HG03378 (cell line): ENCODE results near the gene CEP85L.

Experiments
- ATAC-seq: cut with Tn5 transposase; IDR thresholded peaks from one replicate; pipeline ENCODE4 v1.9.1; 2021; ENCODE audit warnings: mild to moderate bottlenecking, moderate library complexity; ENCODE audit not compliant: unreplicated experiment

Gene CEP85L

DNA sequence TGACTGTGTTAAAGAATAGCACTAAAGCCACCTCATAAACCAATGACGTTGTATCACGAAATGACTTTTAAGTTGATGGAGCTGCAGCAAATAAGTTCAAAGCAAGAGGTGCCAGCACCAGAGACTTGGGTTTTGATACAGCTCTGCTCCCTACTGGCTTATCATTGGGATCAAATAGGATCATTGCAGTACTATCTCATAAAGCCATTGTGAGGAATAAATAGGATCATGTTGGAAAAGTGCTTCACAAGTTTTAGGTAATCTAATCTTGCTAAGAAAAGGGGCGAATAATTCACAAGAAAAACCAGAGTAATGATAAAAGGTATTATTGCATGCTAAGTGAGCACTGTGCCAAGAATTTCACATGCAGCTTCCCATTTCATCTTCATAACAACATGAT is 10.4 kb upstream of the CEP85L start:
- no peak for ATAC-seq

DNA sequence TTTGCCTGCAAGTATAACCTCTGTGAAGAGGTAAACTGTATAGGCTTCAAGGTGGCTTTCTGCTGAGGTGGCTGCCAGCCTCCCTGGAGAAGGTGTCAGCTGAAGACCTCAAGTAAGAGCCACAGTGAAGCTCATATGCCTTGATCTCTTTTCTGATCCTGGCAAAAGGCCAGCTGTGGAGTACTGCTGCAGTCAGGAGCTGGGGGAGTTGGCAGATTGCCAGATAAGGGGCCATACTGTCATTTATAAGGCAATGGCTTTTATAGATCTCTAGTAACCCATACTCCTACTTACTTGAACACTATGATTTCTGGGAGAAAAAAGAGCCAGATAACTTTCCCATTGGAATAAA is 8.8 kb upstream of the CEP85L start:
- no peak for ATAC-seq

DNA sequence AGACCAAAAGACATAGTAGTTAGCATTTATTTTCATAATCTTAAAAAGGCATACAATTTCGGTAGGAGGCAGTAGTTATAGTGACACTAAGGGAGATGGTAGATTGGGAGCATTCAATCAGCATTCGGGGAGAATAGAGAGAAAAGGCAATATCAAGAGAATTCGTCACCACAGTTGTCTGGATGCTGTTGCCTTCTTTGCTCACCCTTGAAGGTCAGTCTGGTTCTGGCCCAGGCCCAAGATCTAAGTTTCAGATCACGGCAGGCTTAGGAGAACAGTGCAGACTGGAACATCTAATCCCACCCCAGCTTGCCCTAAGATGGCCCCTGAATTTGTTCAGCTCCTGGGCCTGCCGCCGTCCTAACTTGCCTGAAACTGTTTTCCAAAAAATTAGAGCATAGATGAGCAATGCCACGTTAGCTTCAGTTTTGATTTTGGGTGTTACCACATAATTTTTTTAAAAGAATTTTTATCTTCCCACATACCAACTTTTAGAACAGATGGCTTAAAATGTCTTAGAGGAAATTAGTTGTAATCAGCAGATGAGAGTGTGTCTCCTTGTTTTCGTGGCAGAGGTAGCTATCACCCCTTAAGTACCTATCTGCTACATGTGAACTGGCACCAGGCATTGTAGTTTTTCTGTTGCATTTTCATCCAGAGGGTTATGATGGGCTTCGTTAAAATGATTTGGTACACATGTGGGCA is 8.3 kb upstream of the CEP85L start:
- ATAC-seq, result no peak

DNA sequence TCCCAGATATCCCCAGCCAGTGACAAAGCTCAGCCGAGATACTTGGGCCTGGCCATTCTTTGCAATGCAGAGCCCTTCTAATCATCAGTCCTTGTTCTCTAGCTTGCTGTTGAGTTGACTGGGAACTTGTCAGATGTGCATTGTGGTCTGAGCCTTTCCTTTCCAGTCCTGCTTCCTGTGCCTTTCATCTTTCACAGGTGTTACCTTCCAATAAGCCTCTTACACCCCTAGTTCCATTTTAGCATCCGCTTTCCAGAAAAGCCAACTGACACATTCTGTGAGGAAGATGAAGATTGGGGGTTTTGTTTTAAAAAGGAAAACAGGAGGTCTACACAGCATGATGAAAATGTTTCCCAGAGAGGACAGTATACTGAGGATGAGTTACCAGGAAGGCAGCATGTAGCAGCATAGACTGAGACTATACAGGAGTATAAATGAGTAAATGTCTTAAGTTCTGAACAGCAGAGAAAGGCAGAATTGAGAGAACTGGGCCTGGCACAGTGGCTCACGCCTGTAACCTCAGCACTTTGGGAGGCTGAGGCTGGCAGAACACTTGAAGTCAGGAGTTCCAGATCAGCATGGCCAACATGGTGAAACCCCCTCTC is 5.6 kb upstream of the CEP85L start:
- no peak for ATAC-seq

DNA sequence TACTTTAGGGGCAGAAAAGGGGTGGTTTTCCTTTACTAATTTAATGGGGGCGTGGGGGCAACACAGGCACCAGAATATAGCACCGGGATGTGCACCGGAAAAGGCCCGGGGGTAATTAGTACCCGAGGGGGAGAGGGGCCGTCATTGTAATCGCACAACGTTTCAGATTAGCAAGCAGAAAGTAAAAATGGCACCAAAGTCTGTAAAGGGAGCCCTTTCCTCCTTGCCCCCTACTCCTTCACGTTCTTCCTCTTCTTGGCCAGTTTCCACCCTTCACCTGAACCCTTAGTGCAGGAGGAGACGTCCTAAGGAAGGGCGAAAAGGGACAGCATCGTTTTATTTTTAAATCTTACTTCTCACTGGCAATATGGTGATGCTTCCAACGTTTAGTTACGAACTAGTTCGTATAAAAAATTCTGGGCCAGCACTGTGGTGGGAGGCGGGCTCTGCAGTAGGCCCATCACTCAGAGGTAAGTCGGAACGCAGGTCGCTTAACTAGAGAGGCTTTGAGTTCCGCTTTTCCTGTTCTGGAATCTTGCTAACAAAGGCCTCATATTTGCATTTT is 742 bp upstream of the CEP85L start:
- no peak for ATAC-seq

DNA sequence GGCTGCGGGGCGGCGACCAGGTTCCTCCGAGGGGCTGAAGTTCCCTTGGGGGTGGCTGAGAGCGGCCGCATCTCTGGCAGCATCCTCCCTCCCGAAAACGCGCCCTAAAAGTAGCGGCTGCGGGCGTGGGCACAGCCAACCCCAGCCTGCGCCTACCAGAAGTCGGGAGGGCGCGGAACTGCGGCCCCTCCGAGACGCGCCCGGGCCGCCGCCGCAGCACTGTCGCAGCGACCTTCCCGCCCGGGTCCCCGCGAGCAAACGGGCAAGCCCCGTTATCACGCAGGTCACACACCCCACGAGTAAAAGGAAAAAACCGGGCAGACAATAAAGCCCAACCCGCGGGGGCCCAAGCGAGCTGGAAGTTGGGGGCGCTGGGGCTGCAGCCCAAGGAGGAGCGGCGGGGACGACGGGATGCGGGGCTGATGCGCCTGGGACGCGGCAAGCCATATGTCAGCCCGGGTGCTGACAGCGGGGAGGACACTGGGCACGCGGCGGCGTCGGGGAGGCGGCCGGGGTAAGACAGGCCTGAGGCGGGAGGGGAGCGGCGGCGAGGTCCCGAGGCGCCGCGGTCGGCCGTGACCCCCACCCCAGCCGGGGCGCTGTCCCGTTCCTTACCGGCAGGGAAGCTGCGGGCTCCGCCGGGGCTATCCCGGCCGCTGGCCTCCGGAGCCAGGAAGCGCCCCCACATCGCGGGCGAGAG is 659 bp downstream of the CEP85L start:
- peak; percentile 28 for ATAC-seq

DNA sequence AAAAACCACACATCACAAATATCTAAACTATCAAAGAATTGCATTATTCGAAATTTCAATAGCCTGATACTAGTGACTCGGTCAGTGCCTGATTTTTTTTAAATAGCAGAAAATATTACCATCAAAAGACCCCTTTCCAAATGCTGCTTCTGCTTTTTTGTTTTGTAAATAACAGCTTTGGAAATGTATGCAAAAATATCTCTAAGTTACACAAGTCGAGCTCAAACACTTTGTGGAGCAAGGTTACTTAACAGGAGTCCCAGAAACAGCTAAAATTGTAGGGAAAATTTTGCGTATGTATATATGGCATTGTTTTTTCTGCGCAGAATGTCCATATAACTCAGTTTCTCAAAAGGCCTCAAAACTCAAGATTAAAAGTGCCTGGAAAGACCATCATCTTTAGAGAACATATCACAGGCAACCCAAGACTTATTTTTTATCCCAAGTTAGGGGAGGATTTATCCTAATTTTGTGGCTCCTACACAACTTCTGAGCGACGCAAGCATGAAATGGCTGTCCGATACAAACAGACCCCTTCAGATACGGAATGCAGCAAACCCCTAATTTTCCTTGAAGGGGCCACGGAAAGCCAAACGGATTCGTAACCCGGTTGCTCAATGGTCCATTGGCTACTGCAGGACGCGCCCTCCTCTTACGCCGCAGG is 1.3 kb downstream of the CEP85L start:
- ATAC-seq, result peak; percentile 36

DNA sequence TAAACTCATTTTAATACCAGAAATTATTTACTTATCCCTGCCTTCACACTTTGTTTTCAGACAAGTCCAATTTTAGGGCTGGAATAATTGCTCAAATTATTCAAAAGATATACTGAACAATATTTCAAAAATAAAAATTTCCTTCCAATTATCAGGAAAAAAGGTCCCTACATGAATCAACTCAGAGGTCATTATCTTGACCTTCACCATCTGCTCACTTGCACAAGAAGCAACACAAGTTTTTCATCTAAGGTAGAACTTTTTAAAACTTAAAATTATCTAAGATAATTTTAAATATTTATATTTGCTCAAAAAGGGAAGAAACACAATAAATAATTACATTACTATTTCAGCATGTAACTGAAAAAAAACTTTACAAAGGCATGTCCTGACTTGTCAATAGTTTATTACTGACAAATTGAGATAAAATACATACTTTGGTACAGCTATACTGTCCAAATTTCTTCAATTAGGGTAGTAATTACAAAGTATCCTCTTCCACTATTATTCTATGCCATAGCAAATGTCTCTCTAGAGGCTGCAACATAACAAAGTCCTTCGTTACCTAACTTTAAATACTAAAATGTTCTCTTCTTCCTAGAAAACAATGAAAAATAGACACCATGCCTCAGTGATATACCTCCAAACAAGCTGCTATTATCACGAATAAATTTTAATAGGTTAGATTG is 2.4 kb downstream of the CEP85L start:
- no peak for ATAC-seq

DNA sequence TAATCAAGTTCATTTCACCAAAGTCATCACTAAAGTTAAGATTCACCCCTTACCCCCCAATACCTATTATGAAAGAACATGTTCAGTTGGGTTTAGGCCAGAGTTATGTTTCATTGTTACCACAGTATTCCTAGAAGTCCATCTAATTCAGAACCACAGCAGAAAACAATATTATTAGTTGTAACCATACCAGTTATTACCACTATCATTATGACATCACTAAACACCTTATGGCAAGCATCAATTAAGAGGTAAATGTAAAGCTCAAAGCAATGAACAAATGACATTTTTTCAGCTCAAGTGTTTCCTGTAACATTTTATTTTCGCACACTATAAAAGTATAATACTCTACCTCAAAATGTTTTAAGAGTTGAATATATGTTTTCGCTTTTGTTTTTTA is 4.4 kb downstream of the CEP85L start:
- no peak for ATAC-seq

DNA sequence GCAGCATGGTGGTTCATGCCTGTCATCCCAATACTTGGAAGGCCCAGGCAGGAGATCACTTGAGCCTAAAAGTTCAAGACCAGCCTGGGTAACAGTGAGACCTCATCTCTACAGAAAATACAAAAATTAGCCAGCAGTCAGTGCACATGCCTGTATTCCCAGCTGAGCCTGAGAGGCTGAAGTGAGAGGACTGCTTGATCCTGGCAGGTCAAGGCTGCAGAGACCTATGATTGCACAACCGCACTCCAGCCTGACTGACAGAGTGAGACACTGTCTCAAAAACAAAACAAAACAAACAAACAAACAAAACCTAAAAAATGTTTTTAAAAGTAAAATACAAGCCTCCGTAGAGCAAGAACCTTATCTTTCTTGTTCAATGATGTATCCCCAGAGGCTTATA is 6.0 kb downstream of the CEP85L start:
- no peak for ATAC-seq

DNA sequence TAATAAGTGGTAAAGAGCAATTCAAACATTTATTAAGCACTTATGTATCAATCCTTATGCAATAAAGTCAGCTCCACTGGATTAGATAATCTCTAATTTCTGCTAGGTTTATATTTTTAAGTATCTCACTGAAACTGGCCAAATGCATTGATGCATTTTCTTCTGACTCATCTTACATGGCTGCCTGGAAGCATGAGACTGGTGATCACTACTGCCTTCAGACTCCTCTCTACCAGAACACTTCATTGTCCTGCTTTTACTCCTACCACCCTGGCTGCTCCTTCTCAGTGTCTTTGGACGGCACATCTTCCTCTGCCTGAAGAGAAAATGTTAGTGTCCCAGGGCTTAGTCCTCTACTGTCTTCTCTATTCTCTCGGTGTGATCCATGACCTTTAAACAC is 7.4 kb downstream of the CEP85L start:
- no peak for ATAC-seq

DNA sequence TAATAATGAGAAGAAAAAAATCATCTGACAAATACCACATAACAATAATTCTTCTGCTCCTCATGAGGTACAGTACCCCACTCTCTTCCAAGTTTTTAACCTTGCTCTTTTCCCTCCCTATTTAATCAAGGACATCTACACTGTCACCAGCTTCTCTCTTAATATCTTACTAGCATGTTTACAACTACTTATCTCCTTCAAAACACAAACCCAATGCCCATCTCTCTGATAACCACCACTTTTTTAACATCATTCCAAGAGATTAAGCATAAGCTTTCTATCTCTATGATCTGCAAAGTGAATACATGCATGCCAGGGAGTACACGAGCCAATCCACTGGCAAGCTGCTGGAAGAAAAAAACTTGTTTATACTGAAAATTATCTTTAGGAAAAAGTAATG is 10.3 kb downstream of the CEP85L start:
- no peak for ATAC-seq

DNA sequence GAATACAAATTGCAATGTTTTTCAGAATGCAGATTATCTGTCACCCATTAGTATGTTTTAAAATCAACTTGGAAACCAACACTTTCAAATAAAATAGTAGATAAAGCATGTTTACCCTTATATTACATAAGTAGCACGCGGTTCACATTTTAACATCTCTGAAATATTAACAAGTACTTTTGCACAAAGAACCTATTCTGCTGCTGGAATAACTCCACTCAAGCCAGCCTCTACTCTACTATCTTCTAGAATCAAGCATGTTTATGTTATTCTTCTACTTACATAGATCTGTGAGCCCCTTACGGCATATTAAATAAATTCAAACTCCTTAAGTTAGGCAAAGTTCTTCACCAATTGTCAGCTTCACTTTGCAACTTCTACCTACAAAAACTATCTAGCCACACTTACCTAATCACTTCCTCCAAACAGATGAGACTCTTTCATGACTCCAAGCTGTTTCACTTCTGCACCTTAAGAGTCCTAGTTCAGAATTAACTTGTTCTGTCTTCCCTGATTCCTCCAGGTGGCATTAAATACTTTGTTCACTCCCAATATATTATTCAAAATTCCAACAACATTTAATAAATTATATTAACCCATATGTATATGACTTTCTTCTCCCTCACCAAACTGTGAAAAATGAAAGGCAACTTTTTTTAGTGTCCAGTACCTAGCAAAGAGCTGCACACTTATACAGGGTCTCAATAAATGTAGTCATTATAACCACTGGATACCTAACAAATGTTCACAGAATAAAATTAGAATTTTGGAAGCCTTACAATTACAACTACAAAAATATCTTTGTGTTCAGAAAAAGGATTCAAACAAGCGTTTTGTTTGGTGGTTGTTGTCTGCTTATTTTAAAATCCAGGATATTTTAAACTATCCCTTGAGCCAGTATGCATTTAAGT is 12.1 kb downstream of the CEP85L start:
- ATAC-seq, result peak; percentile 78

DNA sequence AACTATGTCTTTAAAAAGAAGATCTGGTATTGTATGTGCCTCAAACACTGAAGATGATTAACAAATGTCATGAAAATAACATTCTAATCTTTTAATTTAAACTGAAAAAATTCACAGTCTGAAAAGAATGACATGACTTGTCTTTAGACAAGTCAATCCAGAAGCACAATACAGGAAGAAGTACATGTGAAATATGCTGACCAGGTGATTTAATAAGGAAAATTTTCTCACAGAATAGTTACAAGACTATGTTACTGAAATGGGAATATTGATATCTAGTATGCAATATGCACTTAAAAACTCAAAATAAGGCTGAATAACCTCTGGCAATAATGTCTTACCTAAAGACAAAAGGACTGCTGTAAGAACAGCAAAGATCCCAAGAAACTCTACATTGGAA is 13.1 kb downstream of the CEP85L start:
- ATAC-seq, result no peak

DNA sequence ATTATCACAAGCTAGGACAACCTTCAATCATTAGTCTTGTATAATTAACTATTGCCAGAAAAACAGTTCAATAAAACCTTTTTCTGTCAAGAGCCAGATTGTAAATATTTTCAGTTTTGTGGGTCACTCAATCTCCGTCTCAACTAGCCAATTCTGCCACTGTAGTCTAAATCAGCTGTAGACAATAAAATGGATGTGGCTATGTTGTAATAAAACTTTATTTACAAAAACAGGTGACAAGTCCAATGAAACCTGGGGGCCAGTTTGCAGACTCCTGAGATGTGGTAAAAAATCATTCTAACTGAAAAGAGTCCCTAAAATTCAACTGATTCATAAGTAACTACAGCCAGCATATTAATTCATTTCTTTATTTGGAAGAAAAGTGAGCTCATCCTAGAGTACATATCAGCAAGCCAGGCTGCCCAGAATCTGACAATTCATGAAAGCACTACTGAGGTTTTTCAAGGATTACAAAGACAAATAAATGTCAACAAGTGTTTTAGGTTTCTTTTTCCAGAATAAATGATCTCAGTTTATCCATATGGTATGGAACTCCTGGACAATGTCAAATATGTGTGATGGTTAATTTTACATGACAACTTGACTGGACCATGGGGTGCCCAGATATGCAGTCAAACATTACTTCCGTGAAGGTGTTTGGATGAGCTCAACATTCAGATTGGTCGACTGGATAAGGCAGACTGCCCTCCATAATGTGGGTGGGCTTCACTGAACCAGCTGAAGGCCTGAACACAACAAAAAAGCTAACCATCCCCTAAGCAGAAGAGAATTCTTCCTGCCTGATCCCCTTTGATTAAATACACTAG is 15.3 kb downstream of the CEP85L start:
- ATAC-seq, result no peak

DNA sequence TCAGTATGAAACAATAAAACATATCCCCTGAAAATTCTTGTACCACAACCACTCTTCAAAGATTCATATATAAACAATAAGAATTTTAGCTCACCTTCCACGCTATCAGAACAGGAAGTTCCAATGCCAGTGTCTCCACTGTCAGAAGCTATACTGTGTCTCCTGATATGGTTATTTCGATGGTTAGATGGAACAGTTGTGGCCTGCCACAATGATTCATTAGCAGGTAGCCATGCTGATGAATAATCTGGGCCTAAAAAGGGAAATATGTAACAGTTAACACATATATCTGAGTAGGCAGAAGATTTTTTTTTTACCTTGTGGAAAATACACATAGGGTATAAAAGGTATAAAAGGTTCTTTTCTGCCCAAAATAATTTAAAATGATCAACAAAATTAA is 19.0 kb downstream of the CEP85L start:
- no peak for ATAC-seq

DNA sequence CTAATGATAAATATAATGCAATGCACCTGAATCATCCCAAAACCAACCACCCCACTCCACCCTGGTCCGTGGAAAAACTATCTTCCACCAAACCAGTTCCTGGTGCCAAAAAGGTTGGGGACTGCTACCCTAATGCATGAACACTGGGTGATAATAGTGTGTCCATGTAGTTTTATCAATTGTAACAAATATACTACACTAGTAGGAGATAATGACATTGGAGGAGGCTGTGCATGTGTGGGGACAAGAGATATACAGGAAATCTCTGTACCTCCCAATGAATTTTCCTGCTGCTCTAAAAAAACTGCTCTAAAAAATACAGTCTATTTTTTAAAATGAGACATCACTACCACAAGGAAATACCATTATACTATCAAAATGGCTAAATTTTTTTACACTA is 20.5 kb downstream of the CEP85L start:
- no peak for ATAC-seq

DNA sequence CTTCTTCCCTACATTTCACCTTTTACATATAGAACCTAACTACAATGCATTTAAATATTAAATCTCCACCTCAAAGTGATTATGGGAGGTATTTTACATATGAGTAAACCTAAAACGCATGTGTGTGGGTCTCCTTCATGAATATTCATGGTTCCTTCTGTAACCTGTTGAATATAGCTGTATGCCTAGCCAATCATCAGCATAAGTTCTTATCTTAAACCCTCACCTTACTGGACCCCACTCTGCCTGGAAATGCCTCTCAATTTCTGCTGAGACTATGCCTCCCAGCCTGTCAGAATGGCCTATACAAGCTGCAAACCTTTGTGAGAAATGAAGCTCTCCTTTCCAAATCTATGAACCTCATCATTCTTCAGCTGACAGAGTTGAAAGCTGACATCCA is 21.3 kb downstream of the CEP85L start:
- no peak for ATAC-seq

DNA sequence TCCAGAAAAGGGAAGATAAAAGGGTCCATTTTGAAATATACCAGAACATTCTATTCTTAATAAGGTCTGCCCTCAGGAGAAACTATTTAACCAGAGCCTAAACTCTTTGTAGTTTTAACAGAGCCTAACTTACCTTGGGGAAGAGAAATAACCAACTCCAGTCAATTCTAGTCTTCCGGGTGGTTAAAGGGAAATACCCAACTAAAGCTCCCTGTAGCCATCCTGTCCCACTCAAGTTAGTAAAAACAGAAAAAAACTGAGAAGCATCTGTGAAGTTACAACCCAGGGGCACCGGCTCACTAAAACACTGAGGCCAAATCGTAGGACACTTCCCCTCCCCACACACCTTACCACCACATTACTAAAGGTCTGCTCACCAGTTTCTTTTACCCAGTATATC is 23.7 kb downstream of the CEP85L start:
- no peak for ATAC-seq
